ENCODE measurements around the gene CYTH3.

Gene CYTH3

DNA sequence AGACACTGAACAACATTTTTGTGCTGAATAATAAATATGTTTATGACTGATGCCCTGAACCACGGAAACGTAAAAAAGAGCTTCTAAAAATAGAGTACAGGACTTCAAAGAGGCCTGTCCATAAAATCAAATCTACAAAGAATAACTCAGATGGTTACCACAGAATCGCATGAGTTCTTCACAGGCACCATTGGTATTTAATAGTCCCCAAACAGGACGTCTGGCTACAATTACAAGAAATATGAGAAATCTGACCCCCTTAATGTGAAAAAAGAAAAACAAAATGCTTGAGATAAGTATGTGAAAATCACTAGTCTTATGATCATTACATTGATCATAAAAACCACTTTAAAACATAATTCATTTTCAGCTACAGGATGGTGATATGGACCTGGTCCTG is 20.8 kb downstream of the CYTH3 start:
- no peak overlapping the region for H3K27ac ChIP-seq (replicated peaks)

DNA sequence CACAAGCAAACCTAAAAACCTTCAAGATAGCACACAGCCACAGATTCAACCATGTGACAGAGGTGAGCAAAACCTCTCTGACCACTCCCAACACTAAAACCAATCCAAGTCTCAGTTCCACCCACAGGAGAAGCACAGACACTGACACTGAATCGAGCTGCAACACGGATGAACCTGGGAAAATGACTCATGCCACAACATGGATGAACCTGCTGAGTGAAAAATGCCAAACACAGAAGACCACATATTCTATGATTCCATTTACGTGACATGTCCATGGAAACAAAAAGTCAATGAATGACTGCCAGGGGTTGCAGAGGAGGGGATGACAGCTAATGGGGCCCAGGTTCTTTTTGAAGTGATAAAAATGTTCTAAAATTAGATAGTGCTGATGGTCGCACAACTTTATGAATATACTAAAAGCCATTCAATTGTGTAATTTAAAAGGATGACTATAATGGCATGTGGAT is 22.0 kb downstream of the CYTH3 start:
- Histone ChIP-seq H3K4me3 (replicated peaks; ENCODE audit: insufficient read depth, low read length) (no peak overlapping the region), H3K27me3 (ENCODE audit: insufficient read depth, poor library complexity, severe bottlenecking) (no peaks in the 10 kb centered on the region), H3K27ac (replicated peaks) (no peak overlapping the region)
- DNase-seq (ENCODE audit: low read depth in 1 of 2, low spot score in 1 of 2) = no peak
- TF ChIP-seq, protein P1, sequence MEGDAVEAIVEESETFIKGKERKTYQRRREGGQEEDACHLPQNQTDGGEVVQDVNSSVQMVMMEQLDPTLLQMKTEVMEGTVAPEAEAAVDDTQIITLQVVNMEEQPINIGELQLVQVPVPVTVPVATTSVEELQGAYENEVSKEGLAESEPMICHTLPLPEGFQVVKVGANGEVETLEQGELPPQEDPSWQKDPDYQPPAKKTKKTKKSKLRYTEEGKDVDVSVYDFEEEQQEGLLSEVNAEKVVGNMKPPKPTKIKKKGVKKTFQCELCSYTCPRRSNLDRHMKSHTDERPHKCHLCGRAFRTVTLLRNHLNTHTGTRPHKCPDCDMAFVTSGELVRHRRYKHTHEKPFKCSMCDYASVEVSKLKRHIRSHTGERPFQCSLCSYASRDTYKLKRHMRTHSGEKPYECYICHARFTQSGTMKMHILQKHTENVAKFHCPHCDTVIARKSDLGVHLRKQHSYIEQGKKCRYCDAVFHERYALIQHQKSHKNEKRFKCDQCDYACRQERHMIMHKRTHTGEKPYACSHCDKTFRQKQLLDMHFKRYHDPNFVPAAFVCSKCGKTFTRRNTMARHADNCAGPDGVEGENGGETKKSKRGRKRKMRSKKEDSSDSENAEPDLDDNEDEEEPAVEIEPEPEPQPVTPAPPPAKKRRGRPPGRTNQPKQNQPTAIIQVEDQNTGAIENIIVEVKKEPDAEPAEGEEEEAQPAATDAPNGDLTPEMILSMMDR (IDR thresholded peaks at IDR 0.05; ENCODE audit: insufficient read depth, low read length) = no peak
- TF ChIP-seq SPI1 (IDR thresholded peaks at IDR 0.05; ENCODE audit: borderline replicate concordance, low read depth) (no peak), GABPA (IDR thresholded peaks at IDR 0.05; ENCODE audit: low read depth) (no peak), POLR2AphosphoS5 (IDR thresholded peaks at IDR 0.05; ENCODE audit: low read depth) (no peak)
- TF ChIP-seq, protein P2, sequence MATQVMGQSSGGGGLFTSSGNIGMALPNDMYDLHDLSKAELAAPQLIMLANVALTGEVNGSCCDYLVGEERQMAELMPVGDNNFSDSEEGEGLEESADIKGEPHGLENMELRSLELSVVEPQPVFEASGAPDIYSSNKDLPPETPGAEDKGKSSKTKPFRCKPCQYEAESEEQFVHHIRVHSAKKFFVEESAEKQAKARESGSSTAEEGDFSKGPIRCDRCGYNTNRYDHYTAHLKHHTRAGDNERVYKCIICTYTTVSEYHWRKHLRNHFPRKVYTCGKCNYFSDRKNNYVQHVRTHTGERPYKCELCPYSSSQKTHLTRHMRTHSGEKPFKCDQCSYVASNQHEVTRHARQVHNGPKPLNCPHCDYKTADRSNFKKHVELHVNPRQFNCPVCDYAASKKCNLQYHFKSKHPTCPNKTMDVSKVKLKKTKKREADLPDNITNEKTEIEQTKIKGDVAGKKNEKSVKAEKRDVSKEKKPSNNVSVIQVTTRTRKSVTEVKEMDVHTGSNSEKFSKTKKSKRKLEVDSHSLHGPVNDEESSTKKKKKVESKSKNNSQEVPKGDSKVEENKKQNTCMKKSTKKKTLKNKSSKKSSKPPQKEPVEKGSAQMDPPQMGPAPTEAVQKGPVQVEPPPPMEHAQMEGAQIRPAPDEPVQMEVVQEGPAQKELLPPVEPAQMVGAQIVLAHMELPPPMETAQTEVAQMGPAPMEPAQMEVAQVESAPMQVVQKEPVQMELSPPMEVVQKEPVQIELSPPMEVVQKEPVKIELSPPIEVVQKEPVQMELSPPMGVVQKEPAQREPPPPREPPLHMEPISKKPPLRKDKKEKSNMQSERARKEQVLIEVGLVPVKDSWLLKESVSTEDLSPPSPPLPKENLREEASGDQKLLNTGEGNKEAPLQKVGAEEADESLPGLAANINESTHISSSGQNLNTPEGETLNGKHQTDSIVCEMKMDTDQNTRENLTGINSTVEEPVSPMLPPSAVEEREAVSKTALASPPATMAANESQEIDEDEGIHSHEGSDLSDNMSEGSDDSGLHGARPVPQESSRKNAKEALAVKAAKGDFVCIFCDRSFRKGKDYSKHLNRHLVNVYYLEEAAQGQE (IDR thresholded peaks at IDR 0.05; ENCODE audit: insufficient replicate concordance, low read depth) = no peak

More for the DNA sequence above, 20.8 kb downstream of the CYTH3 start:
- Histone ChIP-seq H3K4me3 (replicated peaks; ENCODE audit: insufficient read depth, low read length) (no peak overlapping the region), H3K27me3 (ENCODE audit: insufficient read depth, poor library complexity, severe bottlenecking) (no peaks in the 10 kb centered on the region)
- DNase-seq (ENCODE audit: low read depth in 1 of 2, low spot score in 1 of 2) = no peak
- TF ChIP-seq SPI1 (IDR thresholded peaks at IDR 0.05; ENCODE audit: borderline replicate concordance, low read depth) (no peak), POLR2AphosphoS5 (IDR thresholded peaks at IDR 0.05; ENCODE audit: low read depth) (no peak), GABPA (IDR thresholded peaks at IDR 0.05; ENCODE audit: low read depth) (no peak)
- TF ChIP-seq, protein P1 (IDR thresholded peaks at IDR 0.05; ENCODE audit: insufficient read depth, low read length) = no peak
- TF ChIP-seq, protein P2 (IDR thresholded peaks at IDR 0.05; ENCODE audit: insufficient replicate concordance, low read depth) = no peak

DNA sequence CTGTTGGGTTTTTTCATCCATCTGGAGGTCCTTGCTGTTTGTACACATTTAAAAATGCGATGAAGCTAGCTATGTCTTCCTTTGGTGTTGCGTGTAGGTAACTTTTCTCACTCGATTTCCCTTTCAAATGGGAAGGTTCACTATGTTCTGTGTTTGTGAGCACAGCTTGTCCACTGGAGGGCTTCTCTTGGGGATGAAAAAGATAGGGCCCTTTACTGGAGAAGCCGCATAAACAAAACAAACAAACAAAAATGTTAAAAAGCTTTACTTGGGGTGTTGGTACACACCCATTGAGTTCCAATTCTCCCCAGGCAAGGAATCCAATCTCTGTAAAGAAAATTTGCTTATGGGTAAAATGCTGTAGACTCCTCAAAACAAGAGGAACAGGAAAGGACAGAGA is 23.4 kb downstream of the CYTH3 start:
- no peak for DNase-seq (ENCODE audit: low read depth in 1 of 2, low spot score in 1 of 2)
- Histone ChIP-seq H3K4me3 (replicated peaks; ENCODE audit: insufficient read depth, low read length) (no peak overlapping the region), H3K27ac (replicated peaks) (no peak overlapping the region), H3K27me3 (ENCODE audit: insufficient read depth, poor library complexity, severe bottlenecking) (no peaks in the 10 kb centered on the region)
- TF ChIP-seq SPI1 (IDR thresholded peaks at IDR 0.05; ENCODE audit: borderline replicate concordance, low read depth) (no peak), POLR2AphosphoS5 (IDR thresholded peaks at IDR 0.05; ENCODE audit: low read depth) (no peak), GABPA (IDR thresholded peaks at IDR 0.05; ENCODE audit: low read depth) (no peak)
- TF ChIP-seq, protein P2 (IDR thresholded peaks at IDR 0.05; ENCODE audit: insufficient replicate concordance, low read depth) = no peak
- TF ChIP-seq, protein P1 (IDR thresholded peaks at IDR 0.05; ENCODE audit: insufficient read depth, low read length) = no peak

Data from HL-60 (cell line).